Neural cell (in vitro differentiated cells): Measurements from ENCODE around the gene CES1. TPM values are rescaled to one million over a fixed set of nuclear protein-coding genes. Genes with fewer than 3 reads are reported as not detected.

Source experiments
- H2AFZ ChIP-seq: fragments of 200-600, 300-800 bp; sonication (generic), shearing (Covaris generic); 2 replicates; pipeline ENCODE4 v1.6.0; 2014; ENCODE audit warnings: low read depth, mild to moderate bottlenecking, antibody characterized with exemption, low read length, moderate library complexity
- H3F3A ChIP-seq: fragments of 200-600 bp; shearing (Covaris generic); 2 replicates; pipeline ENCODE4 v1.6.1; 2016; ENCODE audit warnings: mild to moderate bottlenecking, moderate library complexity, mixed read lengths, antibody characterized with exemption, low read length; ENCODE audit not compliant: insufficient read depth, poor library complexity, severe bottlenecking
- H3K27ac ChIP-seq: fragments of 200-600, 300-800 bp; sonication (generic), shearing (Covaris generic); 2 replicates; pipeline ENCODE4 v1.5.1; 2014; ENCODE audit warnings: mild to moderate bottlenecking, low read length, moderate library complexity
- H3K27me3 ChIP-seq: fragments of 300-800, 200-600 bp; sonication (generic), shearing (Covaris generic); 2 replicates; pipeline ENCODE4 v1.6.0; 2014; ENCODE audit warnings: mild to moderate bottlenecking, low read depth, low read length, moderate library complexity; ENCODE audit not compliant: insufficient read depth
- H3K36me3 ChIP-seq: fragments of 300-800, 200-600 bp; sonication (generic), shearing (Covaris generic); 2 replicates; pipeline ENCODE4 v1.5.1; 2014; ENCODE audit warnings: mild to moderate bottlenecking, antibody characterized with exemption, low read length, moderate library complexity; ENCODE audit not compliant: insufficient read depth
- H3K4me2 ChIP-seq: fragments of 300-800, 200-600 bp; sonication (generic), shearing (Covaris generic); 2 replicates; pipeline ENCODE4 v1.6.0; 2014; ENCODE audit warnings: mild to moderate bottlenecking, low read length
- H3K4me3 ChIP-seq: fragments of 300-800, 200-600 bp; sonication (generic), shearing (Covaris generic); 2 replicates; pipeline ENCODE4 v1.5.1; 2014; ENCODE audit warnings: mild to moderate bottlenecking, low read length, moderate library complexity
- H3K79me2 ChIP-seq: fragments of 200-600 bp; shearing (Covaris generic); replicated peaks from 2 replicates; pipeline ENCODE4 v1.6.0; 2014; ENCODE audit warnings: mild to moderate bottlenecking, low read length, moderate library complexity; ENCODE audit not compliant: insufficient read depth
- H3K9ac ChIP-seq: fragments of 300-800, 200-600 bp; sonication (generic), shearing (Covaris generic); 2 replicates; pipeline ENCODE4 v1.6.1; 2016; ENCODE audit warnings: mild to moderate bottlenecking, low read length, mixed read lengths
- H3K9me2 ChIP-seq: fragments of 200-600 bp; shearing (Covaris generic); 2 replicates; pipeline ENCODE4 v1.6.1; 2016; ENCODE audit warnings: mild to moderate bottlenecking, low read length, mixed read lengths; ENCODE audit not compliant: insufficient read depth
- H3K9me3 ChIP-seq: fragments of 200-600, 300-800 bp; sonication (generic), shearing (Covaris generic); 2 replicates; pipeline ENCODE4 v1.6.1; 2016; ENCODE audit warnings: mild to moderate bottlenecking, mixed run types, low read length, moderate library complexity, mixed read lengths
- H4K20me1 ChIP-seq: fragments of 200-600 bp; shearing (Covaris generic); 2 replicates; pipeline ENCODE4 v1.6.1; 2016; ENCODE audit warnings: mild to moderate bottlenecking, mixed run types; ENCODE audit not compliant: insufficient read depth
- CTCF ChIP-seq: fragments of 450-650 bp; IDR thresholded peaks from 2 replicates; pipeline ENCODE4 v1.5.1; 2014; ENCODE audit warnings: antibody characterized with exemption, mild to moderate bottlenecking, moderate library complexity; ENCODE audit not compliant: poor library complexity, severe bottlenecking
- EP300 ChIP-seq: fragments of 450-650 bp; conservative IDR thresholded peaks from 2 replicates; pipeline ENCODE4 v1.6.1; 2014; ENCODE audit warnings: antibody characterized with exemption, mild to moderate bottlenecking, moderate library complexity; ENCODE audit not compliant: poor library complexity, severe bottlenecking
- EZH2 ChIP-seq: fragments of 200-600, 300-800 bp; shearing (Covaris generic), sonication (generic); IDR thresholded peaks from 2 replicates; pipeline ENCODE4 v1.6.1; 2014; ENCODE audit warnings: antibody characterized with exemption, low read length, borderline replicate concordance, mild to moderate bottlenecking; ENCODE audit not compliant: insufficient read depth, poor library complexity, severe bottlenecking
- MXI1 ChIP-seq: fragments of 450-650 bp; conservative IDR thresholded peaks from 2 replicates; pipeline ENCODE4 v1.6.1; 2014; ENCODE audit warnings: antibody characterized with exemption, mild to moderate bottlenecking; ENCODE audit not compliant: poor library complexity, severe bottlenecking
- POLR2AphosphoS5 ChIP-seq: IDR thresholded peaks from 2 replicates; pipeline ENCODE4 v1.6.1; 2012
- RAD21 ChIP-seq: fragments of 450-650 bp; conservative IDR thresholded peaks from 2 replicates; pipeline ENCODE4 v1.6.1; 2014; ENCODE audit warnings: antibody characterized with exemption, mild to moderate bottlenecking, moderate library complexity
- REST ChIP-seq: IDR thresholded peaks from 2 replicates; pipeline ENCODE4 v1.6.1; 2012; ENCODE audit warnings: borderline replicate concordance
- SMC3 ChIP-seq: fragments of 450-650 bp; conservative IDR thresholded peaks from 2 replicates; pipeline ENCODE4 v1.6.1; 2014; ENCODE audit warnings: antibody characterized with exemption, mild to moderate bottlenecking, moderate library complexity; ENCODE audit not compliant: poor library complexity
- TAF1 ChIP-seq: IDR thresholded peaks from 2 replicates; pipeline ENCODE4 v1.6.1; 2012; ENCODE audit warnings: low read depth
- polyA plus RNA-seq: library from polyadenylated mRNA; depleted of rRNA; stranded (reverse); fragments of >200 nt; gene quantifications from 2 replicates; pipeline ENCODE4 v1.2.3, GENCODE V29; 2014

CES1 gene
- polyA plus RNA-seq, 1 donor from 2014 or later, result not detected

GRCh38 chr16:55834049-55834448 lies 1.2 kb upstream of the CES1 start:
- Histone ChIP-seq H3K27me3 (no peaks in the 10 kb centered on the region), H3K36me3 (no peaks in the 10 kb centered on the region), H3K27ac (no peak overlapping the region), H3K9ac (no peak overlapping the region), H3F3A (no peaks in the 10 kb centered on the region), H3K4me2 (no peak overlapping the region), H3K9me3 (no peaks in the 10 kb centered on the region), H3K9me2 (no peaks in the 10 kb centered on the region), H3K4me3 (no peak overlapping the region), H4K20me1 (no peaks in the 10 kb centered on the region), H2AFZ (no peak overlapping the region), H3K79me2 (no peaks in the 10 kb centered on the region)
- no peak for TF ChIP-seq EP300
- no peak for TF ChIP-seq RAD21
- no peak for TF ChIP-seq MXI1
- no peak for TF ChIP-seq TAF1
- no peak for TF ChIP-seq POLR2AphosphoS5
- TF ChIP-seq EZH2, result no peak
- TF ChIP-seq REST, result no peak
- TF ChIP-seq SMC3, result no peak
- TF ChIP-seq CTCF, result no peak

- H3K9me2 ChIP-seq, result no peaks in the 10 kb centered on the region
- no peaks in the 10 kb centered on the region for H4K20me1 ChIP-seq
- no peaks in the 10 kb centered on the region for H3K27me3 ChIP-seq
- no peaks in the 10 kb centered on the region for H3K79me2 ChIP-seq
- no peak overlapping the region for H3K27ac ChIP-seq
- H3F3A ChIP-seq, result no peaks in the 10 kb centered on the region
- no peaks in the 10 kb centered on the region for H3K9me3 ChIP-seq
- H3K4me3 ChIP-seq, result no peak overlapping the region
- no peak overlapping the region for H2AFZ ChIP-seq
- H3K4me2 ChIP-seq, result no peak overlapping the region
- TF ChIP-seq EZH2, result no peak
- no peak for TF ChIP-seq REST
- no peak for TF ChIP-seq RAD21
- TF ChIP-seq EP300, result no peak
- no peak for TF ChIP-seq SMC3
- TF ChIP-seq CTCF, result no peak
- no peak for TF ChIP-seq MXI1
- TF ChIP-seq TAF1, result no peak
- no peak overlapping the region for H3K9ac ChIP-seq
- H3K36me3 ChIP-seq, result no peaks in the 10 kb centered on the region
Measured at GRCh38 chr16:55832425-55832772, 497 bp downstream of the CES1 start.
